Activated gamma-delta T cell (primary cell): ENCODE results near the gene DLX1.

ENCODE experiments used
- DNase-seq: peaks from one replicate; lab custom pipeline; 2025; lab: John Stamatoyannopoulos, UW

DLX1 gene

GRCh38 chr2:172087780-172088244, 2.5 kb downstream of the DLX1 start:
- DNase-seq, result no peak

- no peak for DNase-seq
Measured at GRCh38 chr2:172088245-172089004, 3.1 kb downstream of the DLX1 start.

- no peak for DNase-seq
Measured at GRCh38 chr2:172089005-172089504, 3.7 kb downstream of the DLX1 start.

- no peak for DNase-seq
Measured at GRCh38 chr2:172089633-172090032, 4.3 kb downstream of the DLX1 start.

GRCh38 chr2:172090044-172090961, 5.0 kb downstream of the DLX1 start:
- DNase-seq, result no peak

GRCh38 chr2:172091000-172091641, 5.8 kb downstream of the DLX1 start:
- DNase-seq, result no peak

GRCh38 chr2:172091761-172092566, 6.7 kb downstream of the DLX1 start:
- DNase-seq, result no peak

GRCh38 chr2:172092716-172093415, 7.6 kb downstream of the DLX1 start:
- DNase-seq, result no peak

GRCh38 chr2:172093416-172094293, 8.3 kb downstream of the DLX1 start:
- no peak for DNase-seq

GRCh38 chr2:172094294-172095145, 9.2 kb downstream of the DLX1 start:
- no peak for DNase-seq

GRCh38 chr2:172095146-172095904, 10.0 kb downstream of the DLX1 start:
- peak; percentile 58 for DNase-seq

- DNase-seq, result no peak
Measured at GRCh38 chr2:172095905-172096625, 10.8 kb downstream of the DLX1 start.

GRCh38 chr2:172096626-172097547, 11.6 kb downstream of the DLX1 start:
- DNase-seq, result no peak

- DNase-seq, result no peak
Measured at GRCh38 chr2:172097557-172098131, 12.3 kb downstream of the DLX1 start.

GRCh38 chr2:172098287-172098649, 13.0 kb downstream of the DLX1 start:
- no peak for DNase-seq
